HepG2 (cell line): ENCODE measurements around the gene C3orf18. TPM values are rescaled to one million over a fixed set of nuclear protein-coding genes. Genes with fewer than 3 reads are reported as not detected.

ENCODE experiments used
- ATF4 ChIP-seq, 2 experiments: fragments of 450-650 bp in 1 of 2; sonication (generic) in 1 of 2; formaldehyde crosslinking; IDR thresholded peaks; 2 replicates each; pipeline versions ENCODE4 v1.5.0 to v1.8.0; 2020 to 2022; ENCODE audit warnings: mild to moderate bottlenecking in 1 of 2, missing genetic modification reagents in 1 of 2
- E2F5 ChIP-seq: sonication (generic); formaldehyde crosslinking; conservative IDR thresholded peaks from 2 replicates; pipeline ENCODE4 v1.4.0; 2020; ENCODE audit warnings: missing genetic modification reagents
- FOXK2 ChIP-seq: fragments of 450-650 bp; IDR thresholded peaks from 2 replicates; pipeline ENCODE4 v1.6.1; 2016
- JDP2 ChIP-seq: sonication (generic); formaldehyde crosslinking; IDR thresholded peaks from 2 replicates; pipeline ENCODE4 v1.8.1; 2022; ENCODE audit warnings: missing genetic modification reagents, borderline replicate concordance
- MLX ChIP-seq: IDR thresholded peaks from 2 replicates; pipeline ENCODE4 v1.6.1; 2016
- MNT ChIP-seq: fragments of 450-650 bp; IDR thresholded peaks from 2 replicates; pipeline ENCODE4 v1.6.1; 2016
- MYNN ChIP-seq: sonication (generic); formaldehyde crosslinking; IDR thresholded peaks from 2 replicates; pipeline ENCODE4 v1.4.0; 2020; ENCODE audit warnings: mild to moderate bottlenecking, low read depth, missing genetic modification reagents
- NCOA2 ChIP-seq: sonication (generic); formaldehyde crosslinking; IDR thresholded peaks from 2 replicates; pipeline ENCODE4 v1.8.0; 2022; ENCODE audit warnings: inconsistent platforms
- REXO4 ChIP-seq: sonication (generic); formaldehyde crosslinking; IDR thresholded peaks from 2 replicates; pipeline ENCODE4 v1.8.0; 2022; ENCODE audit warnings: missing genetic modification reagents, mild to moderate bottlenecking, borderline replicate concordance
- SRF ChIP-seq: IDR thresholded peaks from 2 replicates; pipeline ENCODE4 v1.6.1; 2011; ENCODE audit warnings: mild to moderate bottlenecking, low read depth, low read length, moderate library complexity
- TEAD2 ChIP-seq: sonication (generic); formaldehyde crosslinking; IDR thresholded peaks from 2 replicates; pipeline ENCODE4 v1.9.0; 2021; ENCODE audit warnings: missing genetic modification reagents
- ZBTB21 ChIP-seq: sonication (generic); formaldehyde crosslinking; IDR thresholded peaks from 2 replicates; pipeline ENCODE4 v1.4.0; 2020; ENCODE audit warnings: missing genetic modification reagents
- ZBTB3 ChIP-seq: sonication (generic); formaldehyde crosslinking; IDR thresholded peaks from 2 replicates; pipeline ENCODE4 v1.4.0; 2020; ENCODE audit warnings: low read depth, mild to moderate bottlenecking, moderate library complexity, missing genetic modification reagents, borderline replicate concordance
- ZBTB43 ChIP-seq: sonication (generic); formaldehyde crosslinking; conservative IDR thresholded peaks from 2 replicates; pipeline ENCODE4 v1.4.0; 2020; ENCODE audit warnings: missing genetic modification reagents
- ZNF318 ChIP-seq: sonication (generic); formaldehyde crosslinking; IDR thresholded peaks from 2 replicates; pipeline ENCODE4 v1.4.0; 2020; ENCODE audit warnings: mild to moderate bottlenecking, missing genetic modification reagents
- polyA plus RNA-seq, 8 experiments: library from polyadenylated mRNA; depleted of rRNA in 3 of 8; stranded (reverse) in 7 of 8; unstranded in 1 of 8; fragments of >200 nt; fragmentation: Illumina TruSeq in 4 of 8; extraction: Trizol in 4 of 8; gene quantifications; 2 replicates each; pipeline versions ENCODE4 v1.2.1 to v1.2.3, GENCODE V29; 2011 to 2016; ENCODE audit warnings: low read depth in 4 of 8, missing spikeins in 1 of 8, mixed read lengths in 1 of 8; ENCODE audit not compliant: insufficient read depth in 1 of 8
- total RNA-seq, 5 experiments: library from RNA; depleted of rRNA; stranded (reverse); fragments of >200 nt; fragmentation: Illumina TruSeq; extraction: Trizol; gene quantifications; 2 replicates each; pipeline ENCODE4 v1.2.3, GENCODE V29; 2016; ENCODE audit warnings: low read depth in 1 of 5

Gene C3orf18
- total and polyA plus RNA-seq, 2 of the 13 experiments (the other 11 are each of a cell fraction or from before 2014, with no cell fraction given) = 1.6 to 4.8 TPM

GRCh38 chr3:50611464-50612233 is 44.1 kb upstream of the C3orf18 start, which contains the start of gene CISH (continued):
- TF ChIP-seq ZNF318 (CRISPR knock-in tag) = peak; percentile 70; the same call in 1 of the 2 replicates
- TF ChIP-seq NCOA2 = peak; percentile 61; the same call in 1 of the 2 replicates
- no peak for TF ChIP-seq MLX (CRISPR knock-in tag)
- peak; percentile 82 for TF ChIP-seq ZBTB43 (CRISPR knock-in tag)
- no peak for TF ChIP-seq REXO4 (CRISPR knock-in tag)
- no peak for TF ChIP-seq SRF
- peak; percentile 66; the same call in 1 of the 2 replicates for TF ChIP-seq ZBTB3
- TF ChIP-seq JDP2 (CRISPR knock-in tag) = no peak; the same call in 1 of the 2 replicates
- TF ChIP-seq E2F5 = no peak
- peak in 1 of 2 experiments; percentile 78; a peak in 2 of 4 replicates for TF ChIP-seq ATF4 (CRISPR knock-in tag; IDR thresholded peaks at IDR 0.05)
- no peak for TF ChIP-seq MYNN
- TF ChIP-seq ZBTB21 (CRISPR knock-in tag) = no peak
- no peak for TF ChIP-seq TEAD2
- no peak for TF ChIP-seq MNT
- TF ChIP-seq FOXK2 = no peak
